C4-2B (cell line): ENCODE results near the gene CYP46A1.

Source experiments
- H3K27ac ChIP-seq: fragments of 450-650 bp; 2 replicates; pipeline ENCODE4 v1.5.1; 2017
- ZFX ChIP-seq: fragments of 450-650 bp; IDR thresholded peaks from 2 replicates; pipeline ENCODE4 v1.6.1; 2017
- TF ChIP-seq, protein P1 (sequence below): fragments of 450-650 bp; conservative IDR thresholded peaks from 2 replicates; pipeline ENCODE4 v1.5.1; 2017; ENCODE audit warnings: mild to moderate bottlenecking

CYP46A1 gene

DNA sequence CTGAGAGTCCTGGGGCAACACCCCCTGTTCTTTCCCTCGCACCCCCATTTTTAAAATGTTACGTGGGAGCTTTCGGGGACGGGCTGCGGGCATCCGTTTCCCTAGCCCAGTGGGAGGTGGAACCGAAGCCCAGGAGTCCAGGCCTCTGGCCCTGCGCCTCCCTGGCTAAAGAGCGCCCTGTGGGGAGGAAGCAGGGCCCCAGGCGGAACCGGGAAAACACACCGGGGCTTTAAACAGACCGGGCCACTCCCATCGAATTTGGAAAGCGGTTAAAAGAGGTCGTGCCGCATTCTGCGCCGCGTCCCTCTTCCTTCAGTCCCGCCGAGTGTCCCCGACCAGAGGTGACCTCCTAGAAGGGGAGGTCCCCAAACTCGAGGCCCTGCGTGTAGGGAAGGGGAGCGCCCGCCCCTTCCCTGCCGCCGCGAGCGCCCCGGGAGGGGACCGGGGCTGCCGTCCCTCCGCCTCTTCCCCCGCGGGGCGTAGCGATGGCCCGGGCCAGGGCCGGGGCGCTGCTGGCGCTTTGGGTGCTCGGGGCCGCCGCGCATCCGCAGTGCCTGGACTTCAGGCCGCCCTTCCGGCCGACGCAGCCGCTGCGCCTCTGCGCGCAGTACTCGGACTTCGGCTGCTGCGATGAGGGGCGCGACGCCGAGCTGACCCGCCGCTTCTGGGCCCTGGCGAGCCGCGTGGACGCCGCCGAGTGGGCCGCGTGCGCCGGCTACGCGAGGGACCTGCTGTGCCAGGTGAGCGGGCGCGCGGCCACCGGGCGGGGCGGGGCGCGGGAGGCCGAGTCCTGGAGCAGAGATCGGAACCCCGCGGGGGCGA lies 39.2 kb upstream of the CYP46A1 start, which contains the start of gene HHIPL1:
Gene HHIPL1, plus strand, starts transcription at position 407 of the 822 bp plus-strand sequence. Its CDS starts 79 bp downstream, at position 486.
- no peak within 1 kb of the TSS for H3K27ac ChIP-seq
- no peak for TF ChIP-seq ZFX
- TF ChIP-seq, protein P1, sequence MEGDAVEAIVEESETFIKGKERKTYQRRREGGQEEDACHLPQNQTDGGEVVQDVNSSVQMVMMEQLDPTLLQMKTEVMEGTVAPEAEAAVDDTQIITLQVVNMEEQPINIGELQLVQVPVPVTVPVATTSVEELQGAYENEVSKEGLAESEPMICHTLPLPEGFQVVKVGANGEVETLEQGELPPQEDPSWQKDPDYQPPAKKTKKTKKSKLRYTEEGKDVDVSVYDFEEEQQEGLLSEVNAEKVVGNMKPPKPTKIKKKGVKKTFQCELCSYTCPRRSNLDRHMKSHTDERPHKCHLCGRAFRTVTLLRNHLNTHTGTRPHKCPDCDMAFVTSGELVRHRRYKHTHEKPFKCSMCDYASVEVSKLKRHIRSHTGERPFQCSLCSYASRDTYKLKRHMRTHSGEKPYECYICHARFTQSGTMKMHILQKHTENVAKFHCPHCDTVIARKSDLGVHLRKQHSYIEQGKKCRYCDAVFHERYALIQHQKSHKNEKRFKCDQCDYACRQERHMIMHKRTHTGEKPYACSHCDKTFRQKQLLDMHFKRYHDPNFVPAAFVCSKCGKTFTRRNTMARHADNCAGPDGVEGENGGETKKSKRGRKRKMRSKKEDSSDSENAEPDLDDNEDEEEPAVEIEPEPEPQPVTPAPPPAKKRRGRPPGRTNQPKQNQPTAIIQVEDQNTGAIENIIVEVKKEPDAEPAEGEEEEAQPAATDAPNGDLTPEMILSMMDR: no peak

DNA sequence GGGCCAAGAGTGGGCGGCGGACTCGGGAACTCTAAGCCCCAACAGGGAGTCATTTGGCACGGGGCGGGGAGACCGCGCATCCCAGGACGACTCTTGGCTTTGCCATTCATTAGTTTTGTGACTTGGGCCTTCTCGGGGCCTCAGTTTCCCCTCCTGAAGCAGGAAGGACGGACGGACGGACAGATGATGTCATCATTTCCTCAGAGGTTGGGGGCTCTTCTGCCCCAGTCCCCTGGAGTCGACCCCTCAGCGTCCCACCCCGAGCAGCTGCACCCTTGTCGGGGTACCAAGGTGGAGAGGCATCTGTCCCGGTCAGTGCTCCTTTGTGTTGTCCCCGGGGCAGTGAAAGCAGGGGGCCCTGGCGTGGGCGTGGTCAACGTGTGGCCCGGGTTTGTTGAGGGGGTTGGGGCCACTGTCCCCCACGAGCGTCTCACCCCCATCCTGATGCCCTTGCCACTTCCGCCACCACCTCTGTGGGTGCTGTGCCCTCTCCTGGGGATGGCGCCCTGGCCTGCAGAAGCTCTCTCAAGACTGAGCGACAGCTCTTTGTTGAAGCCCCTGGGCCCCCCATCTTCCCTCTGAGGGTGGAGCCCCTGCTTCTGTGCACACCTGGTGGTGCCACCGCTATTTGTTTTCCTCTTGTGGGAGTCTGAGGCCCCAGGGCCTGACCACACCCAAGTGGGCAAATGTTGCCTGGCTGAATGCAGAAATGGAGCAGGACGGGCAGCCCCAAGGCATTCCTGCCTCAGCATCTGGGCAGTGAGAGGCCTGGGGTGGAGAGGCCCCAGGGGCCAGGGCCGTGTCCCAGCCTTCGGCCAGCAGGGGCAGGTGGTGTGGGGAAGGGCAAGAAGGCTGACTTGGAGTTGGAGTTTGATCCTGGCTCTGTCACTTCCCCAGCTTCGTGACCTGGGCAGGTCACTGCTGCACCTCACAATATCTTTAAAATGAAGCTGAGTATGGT lies 38.3 kb upstream of the CYP46A1 start:
- H3K27ac ChIP-seq: no peak overlapping the region
- no peak for TF ChIP-seq ZFX
- TF ChIP-seq, protein P1: no peak

DNA sequence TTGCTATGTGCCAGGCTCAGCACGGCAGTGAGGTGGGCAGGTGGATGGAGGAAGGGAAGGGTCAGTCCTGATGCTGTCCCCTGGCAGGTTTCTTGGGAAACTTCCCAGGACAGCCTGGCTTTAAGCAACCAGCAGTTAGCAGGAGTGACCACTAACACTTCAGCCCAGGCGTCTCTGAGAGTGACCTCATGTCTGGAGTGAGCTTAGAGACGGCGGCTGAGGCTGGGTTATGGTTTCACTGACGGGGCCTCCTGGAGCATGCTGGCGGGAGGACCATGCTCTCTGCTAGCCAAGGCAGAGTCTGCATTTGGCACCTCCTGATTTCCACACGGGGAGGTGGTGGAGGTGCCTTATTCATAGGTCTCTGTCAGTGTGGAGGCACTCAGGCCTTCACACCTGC lies 36.7 kb upstream of the CYP46A1 start:
- TF ChIP-seq, protein P1: no peak
- TF ChIP-seq ZFX: no peak

DNA sequence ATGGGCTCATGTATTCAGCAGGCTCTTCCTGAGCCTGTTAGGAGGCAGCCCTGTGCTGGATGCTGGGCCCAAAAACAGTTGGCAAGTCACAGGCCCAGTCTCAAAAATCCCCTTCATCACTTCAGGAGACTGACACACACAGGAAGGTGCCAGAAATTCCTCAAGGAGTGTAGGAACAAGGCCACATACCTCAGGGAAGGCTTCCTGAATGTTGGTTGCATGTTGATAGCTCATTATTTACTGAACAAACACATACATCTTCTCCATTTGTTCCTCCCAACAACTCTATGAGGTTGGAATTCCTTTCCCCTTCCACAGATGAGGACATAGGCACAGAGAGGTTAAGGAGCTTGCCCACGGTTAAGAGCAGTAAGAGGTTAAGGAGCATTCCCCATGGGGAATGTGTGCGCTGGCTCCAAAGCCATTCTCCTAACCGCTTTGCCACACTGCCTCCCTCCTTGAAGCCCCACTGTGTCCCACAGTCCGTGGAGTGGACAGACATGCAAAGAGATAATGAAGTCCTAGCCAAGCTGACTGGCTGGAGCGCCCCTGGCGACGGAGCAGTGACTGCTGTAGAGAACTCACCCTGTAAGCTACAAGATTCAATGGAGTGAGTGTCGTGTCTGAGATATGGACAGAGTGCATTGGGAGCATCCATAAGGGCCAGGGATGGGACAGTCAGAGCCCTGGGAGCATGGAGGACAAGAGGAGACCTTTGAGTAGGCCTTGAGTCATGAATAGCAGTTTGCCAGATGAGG lies 35.9 kb upstream of the CYP46A1 start:
- TF ChIP-seq, protein P1: no peak
- no peak for TF ChIP-seq ZFX
- no peak overlapping the region for H3K27ac ChIP-seq

More for the DNA sequence above, 36.7 kb upstream of the CYP46A1 start:
- no peak overlapping the region for H3K27ac ChIP-seq

DNA sequence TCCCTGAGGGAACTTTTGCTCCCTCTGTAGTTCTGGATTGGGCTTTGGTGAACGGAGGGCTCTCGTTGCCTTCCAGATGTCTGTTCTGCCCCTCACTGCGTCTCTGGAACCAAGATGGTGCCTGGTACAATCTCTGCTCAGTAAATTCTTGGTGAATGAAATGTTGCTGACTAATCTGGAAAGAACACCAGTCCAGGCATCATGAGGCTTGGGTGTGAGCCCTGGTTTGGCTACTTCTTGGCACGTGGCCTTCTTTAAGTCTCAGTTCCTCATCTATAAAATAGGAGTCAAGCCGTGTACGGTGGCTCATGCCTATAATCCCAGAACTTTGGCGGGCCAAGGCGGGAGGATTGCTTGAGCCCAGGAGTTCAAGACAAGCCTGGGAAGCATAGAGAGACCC lies 34.9 kb upstream of the CYP46A1 start:
- no peak overlapping the region; the same call in 1 of the 2 replicates for H3K27ac ChIP-seq
- no peak for TF ChIP-seq ZFX
- TF ChIP-seq, protein P1: no peak

DNA sequence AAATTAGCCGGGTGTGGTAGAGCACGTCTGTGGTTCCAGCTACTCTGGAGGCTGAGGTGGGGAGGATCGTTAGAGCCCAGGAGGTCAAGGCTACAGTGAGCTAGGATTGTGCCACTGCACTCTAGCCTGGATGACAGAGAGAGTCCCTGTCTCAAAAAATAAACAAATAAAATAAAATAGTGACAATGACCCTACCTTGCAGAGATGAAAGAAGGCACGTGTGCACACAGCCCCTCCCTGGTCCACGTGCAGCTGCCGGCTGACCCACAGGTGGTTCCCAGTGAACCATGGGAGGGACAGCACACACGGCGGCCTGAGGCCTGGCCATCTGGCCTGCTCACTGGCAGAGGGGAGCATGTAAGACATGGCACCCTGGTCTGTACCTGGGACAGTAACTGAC lies 34.5 kb upstream of the CYP46A1 start:
- TF ChIP-seq, protein P1: no peak
- no peak for TF ChIP-seq ZFX
- H3K27ac ChIP-seq: no peak overlapping the region; the same call in 1 of the 2 replicates
